HG03378 (cell line): Measurements from ENCODE around the gene KIF18A.
"Not testable (repeated sequence)": the region's sequence is repeated elsewhere in the genome, so short reads cannot be mapped to it uniquely, and the experiment has no call there.

Experiments used
- ATAC-seq: cut with Tn5 transposase; IDR thresholded peaks from one replicate; pipeline ENCODE4 v1.9.1; 2021; ENCODE audit warnings: mild to moderate bottlenecking, moderate library complexity; ENCODE audit not compliant: unreplicated experiment

The KIF18A gene

DNA sequence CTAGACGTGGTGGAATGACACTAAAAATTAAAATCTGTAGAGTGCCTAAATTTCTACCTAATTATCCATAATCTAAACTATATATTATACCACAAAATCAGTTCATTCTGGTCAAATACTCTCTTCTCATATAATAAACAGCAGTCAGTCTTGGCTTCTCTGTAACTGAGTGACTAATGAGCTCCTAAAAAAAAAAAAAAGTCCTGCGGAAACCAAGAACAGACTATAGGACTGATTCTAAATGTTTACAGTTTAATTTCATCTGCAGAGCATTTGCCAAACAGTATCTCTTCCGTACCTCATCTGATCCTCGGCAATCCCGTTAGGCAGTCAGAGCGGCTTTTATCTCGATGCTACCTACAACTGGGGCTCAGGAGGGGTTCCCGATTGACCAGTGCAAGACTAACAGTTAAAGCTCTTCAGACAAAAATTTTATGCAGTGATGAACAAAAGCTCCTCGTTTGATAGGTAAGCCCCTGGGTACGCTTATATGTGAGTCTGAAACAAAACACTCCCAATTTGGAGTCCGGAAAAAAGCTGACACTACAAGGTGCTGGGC is 686 bp downstream of the KIF18A start:
- ATAC-seq = no peak

DNA sequence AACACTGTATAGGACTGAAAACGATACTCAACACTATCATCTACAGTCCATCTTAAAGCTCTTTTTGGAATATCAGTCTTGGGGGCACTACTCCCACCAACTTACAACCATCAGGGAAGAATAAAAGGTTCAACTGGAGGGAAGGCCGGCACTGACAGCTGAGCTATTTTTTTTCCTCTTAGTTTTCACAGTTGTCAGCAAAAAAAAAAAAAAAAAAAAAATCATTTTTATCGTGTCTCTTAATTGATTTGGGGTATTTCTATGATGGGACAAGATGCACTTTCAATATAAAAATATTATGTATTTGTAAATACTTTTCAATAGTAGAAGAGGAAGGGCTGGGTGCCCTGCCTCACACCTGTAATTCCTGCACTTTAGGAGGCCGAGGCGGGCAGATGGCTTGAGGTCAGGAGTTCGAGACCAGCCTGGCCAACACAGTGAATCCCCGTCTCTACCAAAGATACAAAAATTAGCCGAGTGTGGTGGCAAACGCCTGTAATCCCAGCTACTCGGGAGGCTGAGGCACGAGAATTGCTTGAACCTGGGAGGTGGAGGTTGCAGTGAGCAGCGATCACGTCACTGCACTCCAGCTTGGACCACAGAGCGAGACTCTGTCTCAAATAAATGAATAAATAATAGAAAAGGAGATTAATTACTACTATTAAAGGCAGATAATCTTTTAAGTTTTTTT is 1.5 kb downstream of the KIF18A start:
- ATAC-seq = no peak

DNA sequence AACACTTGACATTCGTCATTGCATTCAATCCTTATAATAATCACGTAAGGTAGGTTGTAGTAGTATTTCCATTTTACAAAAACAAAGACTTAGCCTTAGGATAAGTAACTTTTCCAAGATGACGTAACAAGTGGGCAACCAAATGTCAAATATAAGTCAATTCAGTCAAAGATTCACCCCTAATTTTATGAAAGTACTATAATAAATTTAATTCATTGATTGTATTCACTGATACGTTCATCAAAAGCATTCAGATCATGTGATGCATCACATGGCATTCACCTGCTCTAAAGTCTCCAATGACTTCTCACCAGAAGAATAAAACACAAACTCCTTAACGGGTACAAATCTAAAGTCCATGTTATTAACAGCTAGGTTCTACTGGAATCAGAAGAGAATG is 2.1 kb downstream of the KIF18A start:
- no peak for ATAC-seq

DNA sequence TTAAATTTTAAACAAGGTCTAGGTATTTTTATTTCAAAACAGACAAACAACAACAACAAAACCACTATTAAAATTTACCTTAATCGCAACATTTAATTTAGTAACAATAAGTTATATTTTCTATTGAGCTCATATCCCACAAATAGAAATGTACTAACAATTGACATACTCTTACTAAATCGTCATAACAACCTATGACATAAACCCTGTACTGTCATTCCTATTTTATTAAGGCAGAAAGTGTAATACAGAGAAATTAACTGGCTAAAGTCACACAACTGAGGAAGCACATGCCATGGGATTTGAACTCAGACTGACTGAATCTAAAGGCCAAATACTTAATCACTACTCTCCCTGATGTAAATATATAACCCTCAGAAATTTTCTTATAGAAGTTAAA is 3.0 kb downstream of the KIF18A start:
- ATAC-seq = no peak

DNA sequence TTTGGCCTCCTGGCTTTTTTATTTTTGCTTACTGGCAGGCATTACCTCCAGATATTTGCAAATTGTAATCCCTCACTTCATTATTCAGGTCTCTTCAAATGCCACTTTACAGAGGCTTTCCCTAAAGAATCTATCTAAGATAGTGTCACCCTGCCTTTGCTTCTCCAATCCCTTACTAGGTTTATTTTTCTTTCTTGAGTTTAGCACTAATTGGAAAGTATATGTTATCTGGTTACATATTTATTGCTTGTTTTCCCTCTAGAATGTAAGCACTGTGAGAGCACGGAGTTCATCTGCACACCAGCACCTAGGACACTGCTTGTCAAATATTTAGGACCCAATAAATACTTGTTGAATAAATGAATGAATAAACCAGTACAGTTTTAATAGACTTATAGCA is 3.5 kb downstream of the KIF18A start:
- ATAC-seq = no peak

DNA sequence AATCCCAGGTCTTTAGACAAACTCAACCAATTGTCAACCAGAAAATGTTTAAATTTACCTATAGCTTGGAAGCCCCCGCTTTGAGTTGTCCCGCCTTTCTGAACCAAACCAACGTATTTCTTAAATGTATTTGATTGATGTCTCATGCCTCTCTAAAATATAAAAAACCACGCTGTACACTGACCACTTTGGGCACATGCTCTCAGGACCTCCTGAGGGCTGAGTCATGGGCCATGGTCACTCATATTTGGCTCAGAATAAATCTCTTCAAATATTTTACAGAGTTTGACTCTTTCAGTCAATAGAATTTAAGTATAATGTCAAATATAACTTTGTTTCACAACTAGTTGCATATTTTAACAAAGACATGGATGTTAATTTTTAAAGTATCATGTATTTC is 5.7 kb downstream of the KIF18A start:
- ATAC-seq = not testable (repeated sequence)

DNA sequence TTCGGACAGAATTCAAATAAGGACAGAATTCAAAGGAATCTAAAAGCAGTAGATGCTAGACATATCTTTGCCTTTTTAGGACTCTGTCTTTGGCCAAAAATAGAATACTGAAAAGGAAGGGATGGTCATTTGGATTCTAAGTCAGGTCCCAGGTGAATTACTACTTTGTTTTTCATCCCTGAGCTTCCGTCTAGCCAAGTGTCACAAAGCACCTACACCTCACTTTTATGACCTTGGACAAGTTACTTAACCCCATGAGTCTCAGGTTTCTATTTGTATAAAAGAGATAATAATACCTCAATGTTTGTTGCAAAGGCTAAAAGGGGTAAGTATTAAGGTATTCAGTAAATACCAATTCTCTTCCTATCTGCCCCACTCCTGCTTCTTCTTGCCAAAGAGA is 7.3 kb downstream of the KIF18A start:
- no peak for ATAC-seq

DNA sequence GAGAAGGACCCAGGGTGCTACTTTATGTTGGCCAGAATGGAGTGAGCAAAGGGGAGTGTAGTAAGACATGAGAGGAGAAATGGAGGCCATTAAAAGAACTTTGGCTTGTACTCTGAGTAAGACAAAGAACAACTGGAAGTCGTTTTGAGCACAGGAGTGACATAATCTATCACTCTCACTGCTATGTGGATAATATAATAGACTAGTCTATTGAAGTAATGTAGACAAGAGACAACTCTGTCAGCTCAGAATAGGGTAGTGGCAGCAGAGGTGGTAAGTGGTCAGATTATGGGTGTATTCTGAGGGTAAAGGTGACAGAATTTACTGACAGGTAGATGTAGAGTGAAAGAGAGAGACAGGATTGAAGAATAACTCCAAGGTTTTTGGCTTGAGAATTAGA is 8.2 kb downstream of the KIF18A start:
- no peak for ATAC-seq

DNA sequence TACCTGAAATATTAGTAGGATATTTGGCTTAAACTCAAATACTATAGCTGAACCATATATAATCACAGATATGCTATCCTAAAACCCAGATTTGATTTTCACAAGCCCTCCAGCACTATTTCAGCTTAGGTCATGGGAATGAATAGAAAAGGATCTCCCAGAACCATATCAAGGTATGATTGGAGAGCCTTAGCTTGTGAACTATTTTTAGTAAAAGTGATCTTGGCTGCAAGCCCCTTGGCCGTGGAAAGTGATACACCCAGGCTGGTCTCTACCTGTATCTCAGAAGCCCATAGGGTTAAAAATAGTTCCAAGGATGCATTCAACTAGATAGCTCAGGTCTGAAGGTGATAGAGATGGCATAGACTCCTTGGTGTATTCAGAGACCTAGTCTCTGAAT is 9.7 kb downstream of the KIF18A start:
- ATAC-seq = no peak

DNA sequence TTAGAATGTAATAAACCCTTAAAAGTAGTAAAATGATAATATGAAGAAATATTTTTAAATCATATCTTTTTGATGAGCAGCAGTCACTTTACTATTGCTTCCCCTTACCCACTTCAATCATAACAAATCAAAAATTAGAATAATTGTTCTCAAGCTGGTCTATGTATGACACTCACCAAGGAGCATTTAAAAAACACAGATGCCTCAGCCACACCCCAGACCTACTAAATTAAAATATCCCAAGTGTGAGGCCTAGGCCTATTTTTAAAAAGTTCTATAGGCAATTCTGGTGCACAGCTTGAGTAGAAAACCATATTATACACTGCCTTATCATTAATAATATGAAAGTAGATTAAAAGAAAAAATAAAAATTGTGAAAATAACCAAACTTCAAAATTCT is 15.2 kb downstream of the KIF18A start:
- no peak for ATAC-seq

DNA sequence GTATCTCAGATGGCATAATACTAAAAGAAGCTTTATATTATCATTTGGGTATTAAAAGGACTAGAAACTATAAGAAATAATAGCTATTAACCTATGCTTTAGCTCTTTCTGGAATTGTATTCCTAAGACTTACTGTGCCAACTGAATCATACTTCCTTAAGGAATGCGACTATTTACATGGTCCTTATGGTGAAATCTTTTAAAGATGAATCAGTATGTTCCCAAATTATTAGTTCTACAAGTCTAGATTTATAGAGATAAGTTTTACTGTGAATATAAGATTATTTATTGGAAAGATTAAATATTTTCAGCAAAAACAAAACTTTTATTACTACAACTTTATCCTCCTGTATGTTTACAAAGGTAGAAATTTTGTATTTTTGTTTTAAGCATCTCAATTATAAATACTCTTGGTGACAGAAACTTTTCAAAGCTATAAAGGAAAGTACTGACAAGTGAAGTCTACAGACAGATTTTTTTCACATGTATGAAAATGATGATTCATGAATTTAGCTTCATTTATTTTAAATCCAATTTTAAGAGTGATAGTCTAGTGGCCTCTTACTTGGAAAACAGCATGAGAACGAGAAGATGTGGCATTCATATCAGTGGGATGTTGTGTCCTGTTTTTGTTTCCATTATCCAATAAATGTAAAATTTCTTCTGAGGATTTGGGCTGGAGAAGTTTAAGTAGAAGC is 17.8 kb downstream of the KIF18A start:
- no peak for ATAC-seq

DNA sequence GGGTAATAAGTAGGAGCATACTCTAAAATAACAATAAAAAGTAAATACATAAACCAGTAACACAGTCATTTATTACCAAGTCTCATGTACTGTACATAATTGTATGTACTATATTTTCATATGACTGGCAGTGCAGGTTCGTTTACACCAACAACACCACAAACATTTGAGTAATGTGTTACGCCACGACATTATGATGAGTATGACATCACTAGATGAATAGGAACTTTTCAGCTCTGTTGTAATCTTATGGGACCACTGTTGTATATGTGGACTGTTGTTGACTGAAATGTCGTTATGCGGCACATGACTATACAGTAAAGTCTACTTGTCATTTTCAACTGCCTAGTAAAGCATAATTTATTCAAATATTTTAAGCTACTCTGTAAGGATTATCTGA is 18.6 kb downstream of the KIF18A start:
- no peak for ATAC-seq

DNA sequence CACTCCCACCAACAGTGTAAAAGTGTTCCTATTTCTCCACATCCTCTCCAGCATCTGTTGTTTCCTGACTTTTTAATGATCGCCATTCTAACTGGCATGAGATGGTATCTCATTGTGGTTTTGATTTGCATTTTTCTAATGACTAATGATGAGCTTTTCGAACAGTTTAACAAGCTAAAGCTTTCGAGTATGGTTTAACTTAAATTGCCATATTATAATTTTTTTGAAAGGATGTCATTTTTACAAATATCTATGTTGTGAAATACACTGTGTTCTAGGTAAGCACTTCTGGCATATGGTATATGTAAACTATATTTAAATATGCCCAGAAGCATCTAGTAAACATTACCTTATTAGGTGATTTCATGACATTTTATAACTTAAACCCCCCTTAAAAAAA is 20.3 kb downstream of the KIF18A start:
- ATAC-seq = not testable (repeated sequence)

DNA sequence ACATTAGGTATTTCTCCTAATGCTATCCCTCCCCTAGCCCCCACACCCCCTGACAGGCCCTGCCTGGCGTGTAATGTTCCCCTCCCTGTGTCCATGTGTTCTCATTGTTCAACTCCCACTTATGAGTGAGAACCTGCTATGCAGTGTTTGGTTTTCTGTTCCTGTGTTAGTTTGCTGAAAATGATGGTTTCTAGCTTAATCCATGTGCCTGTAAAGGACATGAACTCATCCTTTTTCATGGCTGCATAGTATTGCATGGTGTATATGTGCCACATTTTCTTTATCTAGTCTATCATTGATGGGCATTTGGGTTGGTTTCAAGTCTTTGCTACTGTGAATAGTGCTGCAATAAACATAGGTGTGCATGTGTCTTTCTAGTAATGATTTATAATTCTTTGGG is 20.8 kb downstream of the KIF18A start:
- not testable (repeated sequence) for ATAC-seq

DNA sequence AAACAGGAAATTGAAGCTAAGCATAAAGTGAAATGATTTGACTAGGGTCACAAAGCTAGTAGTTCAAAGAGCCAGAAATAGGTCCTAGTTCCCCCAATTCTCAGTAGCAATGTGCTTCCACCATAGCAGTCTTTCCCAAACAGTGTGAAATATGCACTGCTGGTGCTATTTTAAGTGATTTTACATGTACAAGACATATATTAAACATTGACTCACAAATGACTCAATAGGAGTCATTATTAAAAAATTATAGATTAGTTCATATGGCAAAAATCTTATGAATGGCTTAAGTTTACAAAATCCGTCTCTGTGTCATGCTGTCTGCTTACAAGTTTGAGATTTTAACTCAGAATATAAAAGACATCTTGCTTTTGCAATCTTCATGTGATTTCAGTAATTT is 21.4 kb downstream of the KIF18A start:
- no peak for ATAC-seq

DNA sequence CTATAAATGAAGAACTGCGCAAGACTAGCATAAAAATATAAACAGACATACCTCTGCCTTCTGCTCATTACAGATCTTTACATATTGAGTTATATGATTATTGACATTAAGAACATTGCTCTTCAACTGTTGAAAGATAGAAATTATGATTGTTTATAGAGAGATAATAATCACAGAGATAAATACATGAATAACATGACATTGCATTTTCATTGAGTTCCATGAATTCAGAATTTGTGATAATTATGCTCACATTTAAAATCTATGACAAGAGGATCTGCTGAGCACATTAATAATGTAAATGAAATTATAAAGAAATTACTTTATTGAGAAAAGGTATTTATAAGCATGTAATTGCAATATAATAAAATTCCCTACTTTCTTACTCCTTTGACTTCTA is 24.8 kb downstream of the KIF18A start:
- no peak for ATAC-seq

DNA sequence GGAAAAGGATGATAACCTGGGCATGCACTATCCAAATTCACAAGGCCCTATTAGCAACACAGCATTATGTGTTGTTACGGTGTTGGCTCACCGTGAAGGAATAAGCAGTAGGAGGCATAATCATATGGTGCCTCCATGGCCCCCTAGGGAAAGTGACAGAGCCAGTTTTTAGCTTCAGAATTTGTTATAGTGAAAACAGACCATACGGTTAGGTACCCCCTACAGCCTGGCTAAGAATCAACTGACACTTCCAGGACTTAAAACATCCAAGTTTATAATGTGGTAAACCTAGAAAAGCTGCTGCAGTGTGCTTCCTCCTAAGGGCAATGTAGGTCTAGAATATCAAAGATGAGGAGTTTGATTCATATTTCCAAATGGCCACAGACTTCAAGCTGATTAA is 30.4 kb downstream of the KIF18A start:
- ATAC-seq = no peak

DNA sequence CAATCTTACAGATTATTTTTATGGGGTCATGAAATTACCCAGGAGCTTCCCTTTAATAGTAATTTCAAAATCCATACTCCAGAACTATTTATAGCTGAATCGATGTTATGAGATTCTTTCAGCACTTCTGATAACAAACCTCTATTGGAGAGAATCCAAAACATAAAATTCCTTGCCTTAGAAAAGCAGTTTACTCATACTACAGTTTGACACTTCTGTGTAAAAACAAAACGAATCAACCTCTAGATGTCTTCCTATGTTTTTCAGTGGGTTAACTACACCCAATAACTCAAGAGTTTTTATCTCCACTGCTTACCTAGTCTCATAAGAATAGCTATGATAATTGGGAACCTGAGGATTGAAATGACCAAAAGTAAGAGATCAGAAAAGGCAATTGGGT is 35.6 kb downstream of the KIF18A start:
- ATAC-seq = no peak

DNA sequence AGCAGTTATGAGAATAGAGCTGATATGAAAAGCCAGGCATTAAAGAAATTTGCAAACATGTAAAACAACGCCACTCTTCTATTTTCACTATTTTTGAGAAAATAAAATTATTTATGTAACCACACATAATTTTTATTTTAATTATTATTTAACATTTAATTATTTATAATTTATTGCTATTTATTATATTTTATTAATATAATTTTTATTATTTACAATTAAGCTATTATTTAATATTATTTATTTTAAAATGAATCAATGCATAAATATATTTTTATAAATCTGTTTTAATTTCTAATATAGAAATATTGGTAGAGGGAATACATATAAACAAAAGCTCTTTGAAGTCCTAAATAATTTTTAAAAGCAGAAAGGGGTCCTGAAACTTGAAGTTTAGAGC is 36.7 kb downstream of the KIF18A start:
- no peak for ATAC-seq

DNA sequence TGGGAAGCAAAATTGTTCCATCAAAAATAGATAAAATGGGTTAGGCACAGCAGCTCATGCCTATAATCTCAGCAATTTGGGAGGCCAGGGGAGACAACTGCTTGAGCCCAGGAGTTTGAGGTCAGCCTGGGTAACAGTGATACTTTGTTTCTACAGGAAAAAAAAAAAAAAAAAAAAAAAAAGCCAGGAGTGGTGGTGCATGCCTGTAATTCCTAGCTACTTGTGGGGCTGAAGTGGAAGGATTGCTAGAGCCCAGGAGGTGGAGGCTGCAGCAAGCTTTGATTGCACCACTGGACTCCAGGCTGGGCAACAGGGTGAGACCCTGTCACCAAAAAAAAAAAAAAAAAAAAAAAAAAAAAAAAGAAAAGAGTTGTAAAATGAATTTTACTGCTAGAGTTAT is 49.6 kb downstream of the KIF18A start:
- no peak for ATAC-seq

DNA sequence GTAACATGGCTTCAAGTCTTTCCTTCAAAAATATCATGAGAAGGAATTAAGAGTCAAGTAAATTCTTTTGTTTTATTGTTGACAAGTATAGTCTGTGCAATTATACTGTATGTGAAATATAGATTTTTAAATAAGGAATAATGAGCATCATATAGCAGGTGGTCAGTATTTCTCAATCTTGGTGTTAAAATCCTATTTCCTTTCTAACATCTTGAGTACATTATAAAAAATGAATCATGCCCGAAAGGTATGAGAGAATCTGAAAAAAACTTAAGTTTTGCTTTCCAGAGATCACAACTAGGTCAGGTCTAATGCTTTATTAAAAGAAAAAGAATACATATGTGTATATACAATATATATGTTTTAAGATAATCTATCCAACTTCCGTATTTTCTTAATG is 53.1 kb downstream of the KIF18A start:
- ATAC-seq = no peak

DNA sequence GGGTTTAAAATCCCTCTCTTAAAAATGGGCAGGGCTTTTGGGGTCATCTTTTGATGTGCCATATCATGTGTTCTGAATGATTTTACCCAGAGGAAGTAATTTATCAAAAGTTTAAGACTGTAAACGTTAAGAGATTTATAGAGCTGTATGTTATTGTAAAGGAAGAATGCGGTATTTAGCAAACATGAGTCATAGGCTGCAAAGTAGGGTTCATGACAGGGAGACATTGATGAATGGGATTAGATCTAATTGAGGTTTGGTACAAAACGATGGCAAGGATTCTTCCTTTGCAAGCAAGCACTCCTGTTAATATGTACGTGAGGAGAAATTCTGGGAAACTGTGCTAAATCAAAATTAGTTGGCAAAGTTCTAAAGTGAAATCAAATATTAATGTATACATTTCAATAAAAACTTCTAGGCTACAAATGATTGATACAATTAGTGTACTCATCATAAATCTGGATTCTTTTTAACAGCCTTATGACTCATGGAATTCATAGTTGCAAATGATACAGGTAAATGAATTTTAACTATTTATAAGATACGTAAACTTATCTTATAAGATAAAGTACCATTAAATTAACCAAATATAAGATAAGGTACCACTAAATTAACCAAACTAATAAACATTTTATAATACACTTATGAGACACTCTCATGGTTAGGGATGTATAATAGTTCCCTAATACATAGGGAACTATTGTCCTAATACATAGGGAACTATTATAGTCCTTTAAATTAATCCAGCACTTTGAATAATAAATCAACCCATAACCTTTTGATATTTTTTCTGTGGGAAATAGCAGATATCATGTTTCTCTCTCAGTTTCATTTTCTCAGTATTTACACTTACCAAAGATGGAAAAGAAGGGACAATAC is 58.4 kb downstream of the KIF18A start:
- no peak for ATAC-seq
